ENCODE results near the gene QRFP.

DNA sequence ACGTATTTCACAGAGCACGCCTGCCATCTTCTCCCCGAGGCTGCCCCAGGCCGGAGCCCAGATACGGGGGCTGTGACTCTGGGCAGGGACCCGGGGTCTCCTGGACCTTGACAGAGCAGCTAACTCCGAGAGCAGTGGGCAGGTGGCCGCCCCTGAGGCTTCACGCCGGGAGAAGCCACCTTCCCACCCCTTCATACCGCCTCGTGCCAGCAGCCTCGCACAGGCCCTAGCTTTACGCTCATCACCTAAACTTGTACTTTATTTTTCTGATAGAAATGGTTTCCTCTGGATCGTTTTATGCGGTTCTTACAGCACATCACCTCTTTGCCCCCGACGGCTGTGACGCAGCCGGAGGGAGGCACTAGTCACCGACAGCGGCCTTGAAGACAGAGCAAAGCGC, 9.6 kb downstream of the QRFP start:
- TF ChIP-seq CTCF (IDR thresholded peaks at IDR 0.05; ENCODE audit: insufficient read depth, low read length, poor library complexity, severe bottlenecking) (no peak), EZH2phosphoT487 (conservative IDR thresholded peaks at IDR 0.05; ENCODE audit: low read length) (no peak)

Measured in SU-DHL-6 (cell line).